SK-N-SH treated with all-trans-retinoic acid at 6 μM for 48 hours (cell line): ENCODE measurements around the gene VCL.
"Not testable (repeated sequence)": the region's sequence is repeated elsewhere in the genome, so short reads cannot be mapped to it uniquely, and the experiment has no call there.

Source experiments
- ATAC-seq: fragments of 200-7000 bp; cut with Tn5 transposase; 3 replicates; pipeline ENCODE4 v1.9.1; 2020; ENCODE audit warnings: mild to moderate bottlenecking, moderate library complexity
- ARNTL ChIP-seq: fragments of 450-650 bp; formaldehyde crosslinking; IDR thresholded peaks from 2 replicates; pipeline ENCODE4 v1.5.0; 2020; ENCODE audit warnings: low read depth, mild to moderate bottlenecking, moderate library complexity, borderline replicate concordance
- BACH2 ChIP-seq: fragments of 250-450 bp; sonication (Bioruptor Pico); IDR thresholded peaks from 2 replicates; pipeline ENCODE4 v1.9.0; 2021; ENCODE audit warnings: mild to moderate bottlenecking, borderline replicate concordance
- CSDC2 ChIP-seq: fragments of 250-450 bp; sonication (Bioruptor Pico); IDR thresholded peaks from 2 replicates; pipeline ENCODE4 v1.5.0; 2020; ENCODE audit warnings: mild to moderate bottlenecking, moderate library complexity
- ESRRG ChIP-seq: fragments of 250-450 bp; sonication (Bioruptor Pico); IDR thresholded peaks from 2 replicates; pipeline ENCODE4 v1.6.1; 2021; ENCODE audit warnings: mild to moderate bottlenecking
- ISL1 ChIP-seq: fragments of 250-450 bp; sonication (Bioruptor Pico); IDR thresholded peaks from 2 replicates; pipeline ENCODE4 v2.1.2; 2022; ENCODE audit warnings: mild to moderate bottlenecking, moderate library complexity
- RARB ChIP-seq: fragments of 250-450 bp; sonication (Bioruptor Pico); IDR thresholded peaks from 2 replicates; pipeline ENCODE4 v1.8.0; 2021; ENCODE audit warnings: mild to moderate bottlenecking, moderate library complexity
- SNAI2 ChIP-seq: fragments of 250-450 bp; sonication (Bioruptor Pico); IDR thresholded peaks from 2 replicates; pipeline ENCODE4 v1.5.0; 2020; ENCODE audit warnings: mild to moderate bottlenecking, moderate library complexity
- TCF4 ChIP-seq: fragments of 250-450 bp; sonication (Bioruptor Pico); IDR thresholded peaks from 2 replicates; pipeline ENCODE4 v1.8.0; 2021; ENCODE audit warnings: mild to moderate bottlenecking, moderate library complexity, borderline replicate concordance
- TOX ChIP-seq: fragments of 250-450 bp; sonication (Bioruptor Pico); IDR thresholded peaks from 2 replicates; pipeline ENCODE4 v1.8.0; 2021; ENCODE audit warnings: mild to moderate bottlenecking, moderate library complexity, borderline replicate concordance
- ZNF565 ChIP-seq: fragments of 450-650 bp; formaldehyde crosslinking; conservative IDR thresholded peaks from 2 replicates; pipeline ENCODE4 v1.5.0; 2020; ENCODE audit warnings: low read depth, mild to moderate bottlenecking, moderate library complexity
- ZNF70 ChIP-seq: fragments of 450-650 bp; formaldehyde crosslinking; IDR thresholded peaks from 2 replicates; pipeline ENCODE4 v1.5.0; 2020; ENCODE audit warnings: mild to moderate bottlenecking, moderate library complexity
- ZNF8 ChIP-seq: fragments of 450-650 bp; formaldehyde crosslinking; IDR thresholded peaks from 2 replicates; pipeline ENCODE4 v1.5.0; 2020; ENCODE audit warnings: mild to moderate bottlenecking, moderate library complexity
- TF ChIP-seq, protein P1 (sequence below): fragments of 250-450 bp; sonication (Bioruptor Pico); IDR thresholded peaks from 2 replicates; pipeline ENCODE4 v1.5.0; 2020; ENCODE audit warnings: mild to moderate bottlenecking, moderate library complexity
- TF ChIP-seq, protein P2 (sequence below): fragments of 250-450 bp; sonication (Bioruptor Pico); IDR thresholded peaks from 2 replicates; pipeline ENCODE4 v1.8.0; 2020; ENCODE audit warnings: mild to moderate bottlenecking, moderate library complexity, borderline replicate concordance
- TF ChIP-seq, protein P3 (sequence below): fragments of 250-450 bp; sonication (Bioruptor Pico); IDR thresholded peaks from 2 replicates; pipeline ENCODE4 v1.5.1; 2020; ENCODE audit warnings: low read depth, mild to moderate bottlenecking, moderate library complexity
- TF ChIP-seq, protein P4 (sequence below): fragments of 250-450 bp; sonication (Bioruptor Pico); IDR thresholded peaks from 2 replicates; pipeline ENCODE4 v1.8.0; 2021; ENCODE audit warnings: low read depth, mild to moderate bottlenecking, moderate library complexity, borderline replicate concordance
- TF ChIP-seq, protein P5 (sequence below): fragments of 250-450 bp; sonication (Bioruptor Pico); IDR thresholded peaks from 2 replicates; pipeline ENCODE4 v1.5.1; 2021; ENCODE audit warnings: mild to moderate bottlenecking, moderate library complexity

VCL gene

DNA sequence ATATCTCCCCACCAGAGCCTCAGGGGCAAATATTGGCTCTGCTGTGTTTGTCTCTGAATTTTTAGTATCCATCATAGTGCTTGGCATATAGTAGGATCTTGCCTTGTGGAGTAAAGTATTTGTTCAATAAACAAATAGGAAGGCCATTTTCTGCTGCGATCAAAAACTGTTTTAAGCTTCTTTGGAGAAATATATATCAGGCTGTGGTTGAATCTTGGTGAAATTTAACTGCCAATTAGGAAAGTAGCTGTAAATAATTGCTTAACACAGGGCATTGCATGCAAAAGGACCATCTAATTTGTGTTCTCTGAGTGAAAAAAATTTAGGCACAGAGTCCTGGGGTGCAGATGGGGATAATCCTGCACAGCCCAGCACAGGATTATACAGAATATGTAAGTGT, 15.1 kb downstream of the VCL start:
- TF ChIP-seq RARB (CRISPR knock-in tag) (no peak), ARNTL (CRISPR knock-in tag) (no peak), BACH2 (no peak), ZNF565 (CRISPR knock-in tag) (no peak), ISL1 (CRISPR knock-in tag) (no peak), ZNF8 (CRISPR knock-in tag) (no peak), ESRRG (CRISPR knock-in tag) (no peak), TCF4 (CRISPR knock-in tag) (no peak), ZNF70 (no peak)
- TF ChIP-seq, protein P1, sequence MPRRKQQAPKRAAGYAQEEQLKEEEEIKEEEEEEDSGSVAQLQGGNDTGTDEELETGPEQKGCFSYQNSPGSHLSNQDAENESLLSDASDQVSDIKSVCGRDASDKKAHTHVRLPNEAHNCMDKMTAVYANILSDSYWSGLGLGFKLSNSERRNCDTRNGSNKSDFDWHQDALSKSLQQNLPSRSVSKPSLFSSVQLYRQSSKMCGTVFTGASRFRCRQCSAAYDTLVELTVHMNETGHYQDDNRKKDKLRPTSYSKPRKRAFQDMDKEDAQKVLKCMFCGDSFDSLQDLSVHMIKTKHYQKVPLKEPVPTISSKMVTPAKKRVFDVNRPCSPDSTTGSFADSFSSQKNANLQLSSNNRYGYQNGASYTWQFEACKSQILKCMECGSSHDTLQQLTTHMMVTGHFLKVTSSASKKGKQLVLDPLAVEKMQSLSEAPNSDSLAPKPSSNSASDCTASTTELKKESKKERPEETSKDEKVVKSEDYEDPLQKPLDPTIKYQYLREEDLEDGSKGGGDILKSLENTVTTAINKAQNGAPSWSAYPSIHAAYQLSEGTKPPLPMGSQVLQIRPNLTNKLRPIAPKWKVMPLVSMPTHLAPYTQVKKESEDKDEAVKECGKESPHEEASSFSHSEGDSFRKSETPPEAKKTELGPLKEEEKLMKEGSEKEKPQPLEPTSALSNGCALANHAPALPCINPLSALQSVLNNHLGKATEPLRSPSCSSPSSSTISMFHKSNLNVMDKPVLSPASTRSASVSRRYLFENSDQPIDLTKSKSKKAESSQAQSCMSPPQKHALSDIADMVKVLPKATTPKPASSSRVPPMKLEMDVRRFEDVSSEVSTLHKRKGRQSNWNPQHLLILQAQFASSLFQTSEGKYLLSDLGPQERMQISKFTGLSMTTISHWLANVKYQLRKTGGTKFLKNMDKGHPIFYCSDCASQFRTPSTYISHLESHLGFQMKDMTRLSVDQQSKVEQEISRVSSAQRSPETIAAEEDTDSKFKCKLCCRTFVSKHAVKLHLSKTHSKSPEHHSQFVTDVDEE (CRISPR knock-in tag), result no peak
- TF ChIP-seq, protein P2, sequence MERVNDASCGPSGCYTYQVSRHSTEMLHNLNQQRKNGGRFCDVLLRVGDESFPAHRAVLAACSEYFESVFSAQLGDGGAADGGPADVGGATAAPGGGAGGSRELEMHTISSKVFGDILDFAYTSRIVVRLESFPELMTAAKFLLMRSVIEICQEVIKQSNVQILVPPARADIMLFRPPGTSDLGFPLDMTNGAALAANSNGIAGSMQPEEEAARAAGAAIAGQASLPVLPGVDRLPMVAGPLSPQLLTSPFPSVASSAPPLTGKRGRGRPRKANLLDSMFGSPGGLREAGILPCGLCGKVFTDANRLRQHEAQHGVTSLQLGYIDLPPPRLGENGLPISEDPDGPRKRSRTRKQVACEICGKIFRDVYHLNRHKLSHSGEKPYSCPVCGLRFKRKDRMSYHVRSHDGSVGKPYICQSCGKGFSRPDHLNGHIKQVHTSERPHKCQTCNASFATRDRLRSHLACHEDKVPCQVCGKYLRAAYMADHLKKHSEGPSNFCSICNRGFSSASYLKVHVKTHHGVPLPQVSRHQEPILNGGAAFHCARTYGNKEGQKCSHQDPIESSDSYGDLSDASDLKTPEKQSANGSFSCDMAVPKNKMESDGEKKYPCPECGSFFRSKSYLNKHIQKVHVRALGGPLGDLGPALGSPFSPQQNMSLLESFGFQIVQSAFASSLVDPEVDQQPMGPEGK (CRISPR knock-in tag), result no peak
- ATAC-seq, result no peak

DNA sequence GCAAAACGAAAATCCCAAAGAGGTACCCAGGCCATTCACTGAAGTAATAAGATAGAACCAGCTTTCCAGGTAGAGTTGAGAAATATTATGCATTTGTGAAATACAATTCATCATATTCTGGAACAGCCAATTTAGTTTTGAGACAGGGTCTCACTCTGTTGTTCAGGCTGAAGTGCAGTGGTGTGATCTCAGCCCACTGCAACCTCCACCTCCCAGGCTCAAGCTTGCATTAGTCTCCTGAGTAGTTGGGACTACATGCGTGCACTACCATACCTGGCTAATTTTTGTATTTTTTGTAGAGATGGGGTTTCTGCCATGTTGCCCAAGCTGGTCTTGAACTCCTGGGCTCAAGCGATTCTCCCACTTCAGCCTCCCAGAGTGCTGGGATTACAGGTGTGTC, 16.7 kb downstream of the VCL start:
- not testable (repeated sequence) for ATAC-seq

DNA sequence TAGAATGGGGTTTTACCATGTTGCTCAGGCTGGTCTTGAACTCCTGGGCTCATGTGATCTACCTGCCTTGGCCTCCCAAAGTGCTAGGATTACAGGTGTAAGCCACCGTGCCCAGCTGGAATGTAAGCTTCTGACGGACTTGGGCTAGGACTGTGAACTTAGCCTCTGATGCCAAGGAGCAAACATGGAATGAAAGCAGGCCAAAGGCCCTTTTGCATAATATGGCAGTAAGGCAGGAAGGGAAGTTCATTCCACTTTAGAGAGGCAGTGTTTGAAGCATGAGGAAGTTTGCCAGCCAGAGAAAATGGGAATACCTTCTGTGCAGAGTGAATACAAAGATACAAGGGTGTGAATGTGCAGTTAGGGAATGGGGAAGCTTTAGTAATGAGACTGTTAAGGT, 20.3 kb downstream of the VCL start:
- no peak for ATAC-seq
- TF ChIP-seq SNAI2 (CRISPR knock-in tag), result no peak
- no peak for TF ChIP-seq TCF4 (CRISPR knock-in tag)
- TF ChIP-seq, protein P3, sequence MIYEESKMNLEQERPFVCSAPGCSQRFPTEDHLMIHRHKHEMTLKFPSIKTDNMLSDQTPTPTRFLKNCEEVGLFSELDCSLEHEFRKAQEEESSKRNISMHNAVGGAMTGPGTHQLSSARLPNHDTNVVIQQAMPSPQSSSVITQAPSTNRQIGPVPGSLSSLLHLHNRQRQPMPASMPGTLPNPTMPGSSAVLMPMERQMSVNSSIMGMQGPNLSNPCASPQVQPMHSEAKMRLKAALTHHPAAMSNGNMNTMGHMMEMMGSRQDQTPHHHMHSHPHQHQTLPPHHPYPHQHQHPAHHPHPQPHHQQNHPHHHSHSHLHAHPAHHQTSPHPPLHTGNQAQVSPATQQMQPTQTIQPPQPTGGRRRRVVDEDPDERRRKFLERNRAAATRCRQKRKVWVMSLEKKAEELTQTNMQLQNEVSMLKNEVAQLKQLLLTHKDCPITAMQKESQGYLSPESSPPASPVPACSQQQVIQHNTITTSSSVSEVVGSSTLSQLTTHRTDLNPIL, result no peak
- TF ChIP-seq, protein P4, sequence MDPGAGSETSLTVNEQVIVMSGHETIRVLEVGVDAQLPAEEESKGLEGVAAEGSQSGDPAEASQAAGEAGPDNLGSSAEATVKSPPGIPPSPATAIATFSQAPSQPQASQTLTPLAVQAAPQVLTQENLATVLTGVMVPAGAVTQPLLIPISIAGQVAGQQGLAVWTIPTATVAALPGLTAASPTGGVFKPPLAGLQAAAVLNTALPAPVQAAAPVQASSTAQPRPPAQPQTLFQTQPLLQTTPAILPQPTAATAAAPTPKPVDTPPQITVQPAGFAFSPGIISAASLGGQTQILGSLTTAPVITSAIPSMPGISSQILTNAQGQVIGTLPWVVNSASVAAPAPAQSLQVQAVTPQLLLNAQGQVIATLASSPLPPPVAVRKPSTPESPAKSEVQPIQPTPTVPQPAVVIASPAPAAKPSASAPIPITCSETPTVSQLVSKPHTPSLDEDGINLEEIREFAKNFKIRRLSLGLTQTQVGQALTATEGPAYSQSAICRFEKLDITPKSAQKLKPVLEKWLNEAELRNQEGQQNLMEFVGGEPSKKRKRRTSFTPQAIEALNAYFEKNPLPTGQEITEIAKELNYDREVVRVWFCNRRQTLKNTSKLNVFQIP (CRISPR knock-in tag), result no peak
- no peak for TF ChIP-seq TOX
- TF ChIP-seq ARNTL (CRISPR knock-in tag), result no peak
- TF ChIP-seq, protein P5, sequence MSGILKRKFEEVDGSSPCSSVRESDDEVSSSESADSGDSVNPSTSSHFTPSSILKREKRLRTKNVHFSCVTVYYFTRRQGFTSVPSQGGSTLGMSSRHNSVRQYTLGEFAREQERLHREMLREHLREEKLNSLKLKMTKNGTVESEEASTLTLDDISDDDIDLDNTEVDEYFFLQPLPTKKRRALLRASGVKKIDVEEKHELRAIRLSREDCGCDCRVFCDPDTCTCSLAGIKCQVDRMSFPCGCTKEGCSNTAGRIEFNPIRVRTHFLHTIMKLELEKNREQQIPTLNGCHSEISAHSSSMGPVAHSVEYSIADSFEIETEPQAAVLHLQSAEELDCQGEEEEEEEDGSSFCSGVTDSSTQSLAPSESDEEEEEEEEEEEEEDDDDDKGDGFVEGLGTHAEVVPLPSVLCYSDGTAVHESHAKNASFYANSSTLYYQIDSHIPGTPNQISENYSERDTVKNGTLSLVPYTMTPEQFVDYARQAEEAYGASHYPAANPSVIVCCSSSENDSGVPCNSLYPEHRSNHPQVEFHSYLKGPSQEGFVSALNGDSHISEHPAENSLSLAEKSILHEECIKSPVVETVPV (CRISPR knock-in tag), result no peak
- no peak for TF ChIP-seq BACH2
- TF ChIP-seq CSDC2, result no peak
- TF ChIP-seq, protein P1 (CRISPR knock-in tag), result no peak
